ENCODE data around the gene DOCK4. TPM values are rescaled to one million over a fixed set of nuclear protein-coding genes. Genes with fewer than 3 reads are reported as not detected.

DOCK4 gene
- total RNA-seq, 1 experiment from 2014 or later: 4.9 TPM

DNA sequence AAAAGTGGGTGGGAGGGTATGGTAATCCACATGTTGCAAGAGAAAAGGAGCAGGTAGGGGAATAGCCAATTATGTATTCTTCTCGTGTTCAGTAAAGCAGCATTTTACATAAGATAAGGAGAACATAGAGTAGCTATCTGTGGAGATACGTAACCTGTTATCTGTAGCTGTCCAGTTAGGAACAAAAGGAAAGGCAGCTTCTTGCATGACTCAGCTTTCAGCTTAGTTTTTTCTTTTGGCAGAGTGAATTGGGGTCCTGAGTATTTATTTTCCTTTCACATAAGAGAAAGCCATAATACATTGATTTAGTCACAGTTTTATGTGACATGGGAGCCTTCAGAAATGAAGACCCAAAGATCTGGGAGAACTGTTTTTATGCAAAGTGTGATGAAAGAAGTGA is 527.2 kb downstream of the DOCK4 start:
- Histone ChIP-seq H2BK20ac (ENCODE audit: low read depth, low read length, poor library complexity, severe bottlenecking) (no peak overlapping the region), H2AK5ac (ENCODE audit: insufficient read length, low read length) (no peak overlapping the region), H2AFZ (ENCODE audit: low read length) (no peak overlapping the region), H4K20me1 (ENCODE audit: control insufficient read depth, insufficient read depth, insufficient read length) (no peaks in the 10 kb centered on the region), H3K56ac (ENCODE audit: insufficient read length, low read depth, low read length) (no peak overlapping the region), H3K4me2 (ENCODE audit: insufficient read depth, insufficient read length, low read length) (no peak overlapping the region), H3K4me1 (ENCODE audit: insufficient read depth, low read length) (no peaks in the 10 kb centered on the region), H3K9me3 (ENCODE audit: control insufficient read depth, low read depth, low read length) (no peaks in the 10 kb centered on the region), H3K79me2 (ENCODE audit: insufficient read depth, low read length) (no peaks in the 10 kb centered on the region), H3K27me3 (ENCODE audit: insufficient read depth, low read length) (no peaks in the 10 kb centered on the region), H4K8ac (replicated peaks; ENCODE audit: insufficient read length, low read depth, low read length) (no peak overlapping the region), H3K9ac (ENCODE audit: extremely low read depth, insufficient read length, low read length) (no peak overlapping the region), H3K23me2 (ENCODE audit: insufficient read length, low read depth, low read length, poor library complexity, severe bottlenecking) (no peaks in the 10 kb centered on the region), H3K27ac (ENCODE audit: insufficient read length, low read depth, low read length) (no peak overlapping the region), H3K14ac (ENCODE audit: insufficient read depth, low read length) (no peak overlapping the region), H3K4ac (ENCODE audit: low read depth, low read length) (no peak overlapping the region), H2BK5ac (ENCODE audit: insufficient read length, low read length) (no peak overlapping the region), H3T11ph (ENCODE audit: low read length) (no peak overlapping the region), H4K5ac (ENCODE audit: insufficient read length, low read depth, low read length) (no peak overlapping the region), H3K23ac (ENCODE audit: insufficient read length, low read depth, low read length) (no peak overlapping the region), H3K79me1 (ENCODE audit: insufficient read depth, low read depth, low read length, poor library complexity, severe bottlenecking) (no peaks in the 10 kb centered on the region), H2BK120ac (ENCODE audit: low read depth, low read length, poor library complexity, severe bottlenecking) (no peak overlapping the region), H3K18ac (ENCODE audit: insufficient read length, low read depth, low read length) (no peak overlapping the region), H2BK12ac (ENCODE audit: insufficient read length, low read depth, low read length) (no peak overlapping the region), H2BK15ac (ENCODE audit: low read depth, low read length) (no peak overlapping the region), H4K91ac (ENCODE audit: insufficient read length, low read depth, low read length) (no peak overlapping the region)
- H3K27me3 Mint-ChIP-seq (ENCODE audit: low read depth): no peaks in the 10 kb centered on the region; the same call in 1 of the 2 replicates
- no peak for DNase-seq
- WGBS (ENCODE audit: extremely low coverage, insufficient read length, low lambda C conversion rate): no CpG with 5 or more reads among the region's 2 CpGs
- H3K4me1 Mint-ChIP-seq: peaks cover 0 to 7% of the 10 kb centered on the region in 2 experiments; a peak in 2 of 4 replicates
- no peak for TF ChIP-seq CTCF (conservative IDR thresholded peaks at IDR 0.05)
- H3K27ac Mint-ChIP-seq: no peak overlapping the region
- no peaks in the 10 kb centered on the region for H3K9me3 Mint-ChIP-seq
- no peaks in the 10 kb centered on the region; a peak in 1 of 7 replicates for H3K36me3 Mint-ChIP-seq (ENCODE audit: insufficient read depth in 1 of 3, low read depth in 3 of 3)
- H3K4me3 Mint-ChIP-seq: no peak overlapping the region
